HEK293 (cell line): ENCODE measurements around the gene SNX13.

Source experiments
- CTCF ChIA-PET: fragments of 350-600 bp; formaldehyde crosslinking; extraction: SDS; loops from one replicate; lab custom pipeline; 2021; ENCODE audit warnings: antibody characterized with exemption; lab: Yijun Ruan, JAX
- POLR2A ChIA-PET: fragments of 300-600 bp; formaldehyde crosslinking; extraction: SDS; loops from one replicate; lab custom pipeline; 2020; ENCODE audit warnings: antibody characterized with exemption, inconsistent platforms; lab: Yijun Ruan, JAX
- H3K27ac ChIP-seq: fragments of 200-500 bp; sonication (Bioruptor generic); 2 replicates; pipeline ENCODE4 v1.5.1; 2014; ENCODE audit warnings: low read depth, low read length, control low read depth, inconsistent platforms; ENCODE audit errors: extremely low read depth
- H3K36me3 ChIP-seq, 2 experiments: fragments of 200-500 bp in 1 of 2; sonication (Bioruptor generic) in 1 of 2; 1 replicate in 1 of 2; 2 replicates in 1 of 2; pipeline ENCODE4 v1.5.1; 2014 to 2017; ENCODE audit warnings: inconsistent platforms in 2 of 2, low read length in 2 of 2; ENCODE audit not compliant: control insufficient read depth in 2 of 2, insufficient read depth in 1 of 2
- H3K4me1 ChIP-seq: fragments of 200-500 bp; sonication (Bioruptor generic); 2 replicates; pipeline ENCODE4 v1.5.1; 2014; ENCODE audit warnings: mild to moderate bottlenecking, low read length, inconsistent platforms; ENCODE audit not compliant: control insufficient read depth, insufficient read depth
- H3K4me3 ChIP-seq: 2 replicates; pipeline ENCODE4 v1.5.1; 2011; ENCODE audit warnings: low read depth, mild to moderate bottlenecking, control low read depth, low read length, moderate library complexity
- H3K9me3 ChIP-seq: fragments of 200-500 bp; sonication (Bioruptor generic); 2 replicates; pipeline ENCODE4 v1.5.1; 2014; ENCODE audit warnings: low read depth, low read length, inconsistent platforms; ENCODE audit not compliant: control insufficient read depth, insufficient read depth
- BCL11A ChIP-seq: fragments of 450-650 bp; formaldehyde crosslinking; IDR thresholded peaks from 2 replicates; pipeline ENCODE4 v1.5.1; 2016; ENCODE audit warnings: low read depth, missing biosample characterization, missing genetic modification characterization
- HOXA7 ChIP-seq: sonication (generic); formaldehyde crosslinking; IDR thresholded peaks from 2 replicates; pipeline ENCODE4 v1.8.1; 2022; ENCODE audit warnings: missing genetic modification reagents, borderline replicate concordance
- KLF10 ChIP-seq: fragments of 450-650 bp; IDR thresholded peaks from 2 replicates; pipeline ENCODE4 v1.5.1; 2018; ENCODE audit warnings: missing biosample characterization, mild to moderate bottlenecking, missing genetic modification characterization
- OVOL3 ChIP-seq: fragments of 450-650 bp; formaldehyde crosslinking; IDR thresholded peaks from 2 replicates; pipeline ENCODE4 v1.5.1; 2016; ENCODE audit warnings: missing biosample characterization, missing genetic modification characterization
- REST ChIP-seq: fragments of 450-650 bp; formaldehyde crosslinking; IDR thresholded peaks from 2 replicates; pipeline ENCODE4 v1.5.1; 2016; ENCODE audit warnings: missing biosample characterization, missing genetic modification characterization
- ZBTB49 ChIP-seq: fragments of 450-650 bp; formaldehyde crosslinking; IDR thresholded peaks from 2 replicates; pipeline ENCODE4 v1.5.1; 2016; ENCODE audit warnings: missing biosample characterization, missing genetic modification characterization, low read depth
- ZNF133 ChIP-seq: fragments of 450-650 bp; formaldehyde crosslinking; IDR thresholded peaks from 2 replicates; pipeline ENCODE4 v1.5.1; 2016; ENCODE audit warnings: missing biosample characterization, missing genetic modification characterization
- ZNF138 ChIP-seq: fragments of 450-650 bp; formaldehyde crosslinking; IDR thresholded peaks from 2 replicates; pipeline ENCODE4 v1.5.1; 2016; ENCODE audit warnings: missing biosample characterization, missing genetic modification characterization, borderline replicate concordance
- ZNF202 ChIP-seq: fragments of 450-650 bp; formaldehyde crosslinking; IDR thresholded peaks from 2 replicates; pipeline ENCODE4 v1.5.1; 2016; ENCODE audit warnings: missing biosample characterization, missing genetic modification characterization, borderline replicate concordance
- ZNF280D ChIP-seq: fragments of 450-650 bp; formaldehyde crosslinking; IDR thresholded peaks from 2 replicates; pipeline ENCODE4 v1.5.1; 2016; ENCODE audit warnings: missing biosample characterization, missing genetic modification characterization
- ZNF398 ChIP-seq: fragments of 450-650 bp; formaldehyde crosslinking; IDR thresholded peaks from 2 replicates; pipeline ENCODE4 v1.5.1; 2017; ENCODE audit warnings: missing biosample characterization, missing genetic modification characterization
- ZNF529 ChIP-seq: fragments of 450-650 bp; formaldehyde crosslinking; IDR thresholded peaks from 2 replicates; pipeline ENCODE4 v1.5.1; 2017; ENCODE audit warnings: missing genetic modification characterization, missing biosample characterization; ENCODE audit not compliant: insufficient replicate concordance
- ZNF571 ChIP-seq: fragments of 450-650 bp; formaldehyde crosslinking; IDR thresholded peaks from 2 replicates; pipeline ENCODE4 v1.5.0; 2017; ENCODE audit warnings: missing biosample characterization, missing genetic modification characterization

The SNX13 gene

GRCh38 chr7:17988858-17989257 lies 48.6 kb upstream of the SNX13 start (continued):
- no peak for TF ChIP-seq REST (tag by site-specific recombination)
- no peak for TF ChIP-seq OVOL3 (tag by site-specific recombination)
- no peak for TF ChIP-seq ZNF529 (tag by site-specific recombination)
- no peak for TF ChIP-seq ZNF398 (tag by site-specific recombination)

- Histone ChIP-seq H3K9me3 (no peaks in the 10 kb centered on the region), H3K4me3 (no peak overlapping the region), H3K27ac (no peak overlapping the region), H3K36me3 (no peaks in the 10 kb centered on the region), H3K4me1 (no peaks in the 10 kb centered on the region)
- ChIA-PET CTCF (interaction anchor here (0.7 kb wide), 1 partner anchor 311 kb away, joined by 5 read pairs; no protein-coding TSS in a partner anchor), POLR2A (no interaction called here)
- TF ChIP-seq ZBTB49 (no peak), ZNF571 (tag by site-specific recombination) (no peak)
These were observed 47.8 kb upstream of the SNX13 start for GRCh38 chr7:17988141-17988540.

- H3K4me1 ChIP-seq = no peaks in the 10 kb centered on the region
- H3K27ac ChIP-seq = no peak overlapping the region
- POLR2A ChIA-PET = no interaction called here
- H3K4me3 ChIP-seq = no peak overlapping the region
- TF ChIP-seq KLF10 (tag by site-specific recombination) = no peak
- TF ChIP-seq ZNF138 (tag by site-specific recombination) = no peak
- TF ChIP-seq ZNF133 (tag by site-specific recombination) = no peak
- TF ChIP-seq BCL11A = no peak
- no peak for TF ChIP-seq ZNF202 (tag by site-specific recombination)
- no peak for TF ChIP-seq ZNF280D (tag by site-specific recombination)
- TF ChIP-seq HOXA7 (CRISPR knock-in tag) = no peak
- no peaks in the 10 kb centered on the region for H3K9me3 ChIP-seq
- H3K36me3 ChIP-seq = no peaks in the 10 kb centered on the region
- CTCF ChIA-PET = interaction anchor here (0.8 to 0.9 kb wide), 2 partner anchors 217 to 280 kb away, joined by 4 read pairs; no protein-coding TSS in a partner anchor
These were observed 46.6 kb upstream of the SNX13 start for GRCh38 chr7:17986851-17987250.
